Measurements from ENCODE around the gene F2RL1. TPM values are rescaled to one million over a fixed set of nuclear protein-coding genes. Genes with fewer than 3 reads are reported as not detected.

Gene F2RL1
- total and polyA plus RNA-seq, 8 donors, result 6.7 to 19.3 (median 14.9) TPM

DNA sequence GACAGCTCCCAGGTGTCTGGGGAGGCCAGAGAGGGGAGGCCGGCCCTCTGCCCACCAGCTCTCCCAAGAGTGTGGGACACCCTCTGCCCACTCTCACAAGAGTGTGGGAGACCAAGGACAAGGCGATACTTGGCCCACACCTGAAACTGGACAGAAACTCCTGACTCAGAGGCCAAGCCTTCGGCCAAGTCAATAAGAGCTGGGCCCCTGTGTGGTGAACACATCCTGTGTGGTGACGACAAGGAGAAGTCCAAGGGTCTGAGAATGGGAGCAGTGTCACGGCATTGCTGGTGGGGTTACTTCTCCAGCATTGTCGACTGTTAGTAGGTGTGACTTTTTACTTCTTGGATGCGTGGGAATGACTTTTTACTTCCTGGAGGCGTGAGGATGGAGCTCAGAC lies 14.6 kb upstream of the F2RL1 start:
- Histone ChIP-seq H3K27ac (no peak overlapping the region), H3K27me3 (no peaks in the 10 kb centered on the region), H3K4me1 (no peaks in the 10 kb centered on the region), H3K9me3 (no peaks in the 10 kb centered on the region), H3K4me3 (no peak overlapping the region), H3K36me3 (no peaks in the 10 kb centered on the region)
- FAIRE-seq, result no peak
- no peak for TF ChIP-seq CTCF (IDR thresholded peaks at IDR 0.05)
- WGBS, 2 donors, result 81 to 89% methylated on average over 8 of the region's 8 CpGs
- intact Hi-C loops (cut with DNase I), result no loop called here
- DNase-seq, result no peak
- ATAC-seq, result no peak

GRCh38 chr5:76805821-76806505 lies 12.9 kb upstream of the F2RL1 start:
- H3K4me1 ChIP-seq, result no peaks in the 10 kb centered on the region
- H3K36me3 ChIP-seq, result no peaks in the 10 kb centered on the region
- no peak for TF ChIP-seq CTCF (IDR thresholded peaks at IDR 0.05)
- no peaks in the 10 kb centered on the region for H3K9me3 ChIP-seq
- H3K27ac ChIP-seq, result peak overlapping the region in 1 of 4 donors; percentile 33
- no peak overlapping the region for H3K4me3 ChIP-seq
- intact Hi-C loops (cut with DNase I), result no loop called here
- FAIRE-seq (no peak), ATAC-seq (peak in 3 of 4 donors; percentile 12 to 77 (median 69)), DNase-seq (no peak)
- no peaks in the 10 kb centered on the region for H3K27me3 ChIP-seq
- WGBS, 2 donors, result 47 to 48% methylated on average over 7 of the region's 7 CpGs

GRCh38 chr5:76807296-76807695 lies 11.5 kb upstream of the F2RL1 start:
- no peak overlapping the region for H3K4me3 ChIP-seq
- FAIRE-seq (no peak), DNase-seq (no peak), ATAC-seq (peak in 1 of 4 donors; percentile 25)
- intact Hi-C loops (cut with DNase I), result no loop called here
- H3K9me3 ChIP-seq, result no peaks in the 10 kb centered on the region
- no peaks in the 10 kb centered on the region for H3K27me3 ChIP-seq
- H3K4me1 ChIP-seq, result no peaks in the 10 kb centered on the region
- no peak overlapping the region for H3K27ac ChIP-seq
- H3K36me3 ChIP-seq, result no peaks in the 10 kb centered on the region
- WGBS, 2 donors, result 62 to 66% methylated on average over 3 of the region's 3 CpGs
- TF ChIP-seq CTCF (IDR thresholded peaks at IDR 0.05), result no peak

DNA sequence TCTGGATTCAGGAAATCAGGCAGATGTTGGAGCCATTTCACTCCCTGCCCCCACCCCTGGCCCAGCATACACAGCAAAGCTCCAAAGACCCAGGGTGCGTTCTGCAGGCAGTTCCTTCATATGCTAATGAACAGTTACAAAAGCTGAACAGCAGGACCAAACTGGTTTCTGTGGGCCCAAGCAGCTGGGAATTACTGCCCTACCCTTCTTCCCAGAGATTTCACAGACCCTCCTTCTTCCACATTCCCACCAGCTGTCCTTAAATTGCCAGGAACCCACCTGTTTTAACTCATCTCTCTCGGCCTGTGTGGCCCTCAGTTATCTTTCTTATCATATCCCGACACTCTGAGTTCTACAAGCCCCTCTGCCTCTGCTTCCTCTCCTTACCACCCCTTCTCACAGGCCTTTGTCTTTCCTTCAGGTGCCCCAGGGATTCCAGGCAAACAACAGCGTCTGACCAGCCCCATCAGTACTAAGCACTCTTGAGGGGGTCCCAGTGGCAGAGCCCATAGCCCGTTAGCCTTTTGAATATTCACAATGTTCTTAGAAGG lies 10.6 kb upstream of the F2RL1 start:
- WGBS, 2 donors, result 68 to 78% methylated on average over 5 of the region's 5 CpGs
- no peak overlapping the region for H3K4me3 ChIP-seq
- FAIRE-seq (no peak), ATAC-seq (no peak), DNase-seq (no peak)
- no peak overlapping the region for H3K27ac ChIP-seq
- H3K9me3 ChIP-seq, result no peaks in the 10 kb centered on the region
- intact Hi-C loops (cut with DNase I), result no loop called here
- no peaks in the 10 kb centered on the region for H3K36me3 ChIP-seq
- no peak for TF ChIP-seq CTCF (IDR thresholded peaks at IDR 0.05)
- H3K27me3 ChIP-seq, result no peaks in the 10 kb centered on the region
- no peaks in the 10 kb centered on the region for H3K4me1 ChIP-seq

DNA sequence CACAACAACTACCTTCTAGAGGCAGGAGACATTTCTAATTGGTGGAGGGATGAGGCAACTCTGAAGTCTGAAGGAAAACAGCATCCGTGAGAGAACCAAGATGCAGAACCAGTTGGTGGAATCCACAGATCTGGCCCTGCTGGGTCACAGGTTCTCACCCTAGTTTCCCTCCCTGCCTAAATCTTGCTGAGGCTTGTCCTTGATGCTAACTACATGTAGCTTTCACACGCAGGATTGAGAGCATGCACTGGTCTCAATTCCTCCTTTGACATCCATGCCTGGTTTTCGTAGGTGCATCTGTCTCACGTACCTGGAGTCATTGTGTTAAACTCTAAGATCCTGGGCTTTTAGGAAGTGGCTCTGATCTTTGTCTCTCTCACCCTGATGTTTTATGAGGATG lies 9.7 kb upstream of the F2RL1 start:
- TF ChIP-seq CTCF (IDR thresholded peaks at IDR 0.05), result no peak
- Histone ChIP-seq H3K4me3 (no peak overlapping the region), H3K4me1 (no peaks in the 10 kb centered on the region), H3K27ac (no peak overlapping the region), H3K27me3 (no peaks in the 10 kb centered on the region), H3K36me3 (no peaks in the 10 kb centered on the region), H3K9me3 (no peaks in the 10 kb centered on the region)
- no peak for DNase-seq
- FAIRE-seq, result no peak
- intact Hi-C loops (cut with DNase I), result no loop called here
- 66 to 71% methylated on average over 4 of the region's 4 CpGs for WGBS, 2 donors
- no peak for ATAC-seq
